Measurements from ENCODE around the gene COG2. TPM values are rescaled to one million over a fixed set of nuclear protein-coding genes. Genes with fewer than 3 reads are reported as not detected.
"Not testable (repeated sequence)": the region's sequence is repeated elsewhere in the genome, so short reads cannot be mapped to it uniquely, and the experiment has no call there.

The COG2 gene
- total RNA-seq, 1 experiment from 2014 or later = 51.0 TPM

DNA sequence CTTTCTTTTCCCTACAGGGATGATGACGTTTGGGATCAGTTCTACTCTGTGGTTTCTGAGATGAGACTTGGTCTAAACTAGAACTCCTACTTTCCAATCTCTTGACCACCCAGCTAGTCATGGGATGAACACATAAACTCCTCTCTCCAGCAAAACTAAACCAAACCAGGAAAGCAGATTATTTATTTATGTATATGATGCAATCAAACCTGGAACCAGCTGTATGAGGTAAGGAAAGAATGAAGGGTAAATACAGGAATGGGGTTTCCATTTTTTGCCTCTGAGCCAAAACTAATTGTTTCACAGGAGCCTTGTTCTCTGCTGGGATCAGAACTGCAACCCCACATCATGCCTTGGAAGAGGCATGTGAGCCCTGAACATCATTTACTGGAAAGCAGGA lies 75.0 kb downstream of the COG2 start:
- H3K4me1 ChIP-seq (ENCODE audit: insufficient read depth, low read length) = peaks cover 11% of the 10 kb centered on the region
- H3K4me3 ChIP-seq (ENCODE audit: low read length) = no peak overlapping the region
- ChIA-PET CTCF (no interaction called here), POLR2A (ENCODE audit: unreplicated experiment) (interaction anchor here (0.7 kb wide), 1 partner anchor 12 kb away, joined by 4 read pairs; no protein-coding TSS in a partner anchor)
- intact Hi-C loops (cut with micrococcal nuclease) = no loop called here
- no peak overlapping the region for H3K9ac ChIP-seq (ENCODE audit: low read length)
- H3K79me2 ChIP-seq (ENCODE audit: low read length) = no peaks in the 10 kb centered on the region
- no peaks in the 10 kb centered on the region for H3K36me3 ChIP-seq (ENCODE audit: low read depth, low read length)
- H3K9me2 ChIP-seq (replicated peaks; ENCODE audit: low read length) = no peaks in the 10 kb centered on the region
- DNase-seq (no peak), ATAC-seq (no peak)
- no TSS peak for BruUV-seq (replicated peaks)
- no peaks in the 10 kb centered on the region for H4K20me1 ChIP-seq (ENCODE audit: low read length)
- 0 out of 2 replicates have a peak, but pooled peaks cover 3% of the 10 kb centered on the region for H3K9me3 ChIP-seq (ENCODE audit: low read length)
- H3K4me2 ChIP-seq (ENCODE audit: low read length) = no peak overlapping the region
- no peaks in the 10 kb centered on the region for H3F3A ChIP-seq (ENCODE audit: low read length, unreplicated experiment)
- no peak overlapping the region for H2AFZ ChIP-seq (ENCODE audit: low read length)
- TF ChIP-seq EZH2 (IDR thresholded peaks at IDR 0.05; ENCODE audit: low read length, unreplicated experiment) (no peak), EZH2phosphoT487 (IDR thresholded peaks at IDR 0.05; ENCODE audit: borderline replicate concordance, low read length) (no peak)
- no peak overlapping the region for H3K27ac ChIP-seq (ENCODE audit: low read length)
- no peaks in the 10 kb centered on the region for H3K27me3 ChIP-seq (ENCODE audit: low read length)

- H3K4me1 ChIP-seq (ENCODE audit: insufficient read depth, low read length); BruUV-seq (replicated peaks); H3K4me2 ChIP-seq (ENCODE audit: low read length); H3K9me3 ChIP-seq (ENCODE audit: low read length); intact Hi-C loops (cut with micrococcal nuclease); H3F3A ChIP-seq (ENCODE audit: low read length, unreplicated experiment); H3K4me3 ChIP-seq (ENCODE audit: low read length); H4K20me1 ChIP-seq (ENCODE audit: low read length); H3K9ac ChIP-seq (ENCODE audit: low read length); CTCF ChIA-PET; H3K36me3 ChIP-seq (ENCODE audit: low read depth, low read length); POLR2A ChIA-PET (ENCODE audit: unreplicated experiment); DNase-seq; H3K27ac ChIP-seq (ENCODE audit: low read length); H3K9me2 ChIP-seq (replicated peaks; ENCODE audit: low read length); H3K27me3 ChIP-seq (ENCODE audit: low read length); H2AFZ ChIP-seq (ENCODE audit: low read length); H3K79me2 ChIP-seq (ENCODE audit: low read length); ATAC-seq: not testable (repeated sequence)
These were observed 79.7 kb downstream of the COG2 start for GRCh38 chr1:230721849-230722522.

DNA sequence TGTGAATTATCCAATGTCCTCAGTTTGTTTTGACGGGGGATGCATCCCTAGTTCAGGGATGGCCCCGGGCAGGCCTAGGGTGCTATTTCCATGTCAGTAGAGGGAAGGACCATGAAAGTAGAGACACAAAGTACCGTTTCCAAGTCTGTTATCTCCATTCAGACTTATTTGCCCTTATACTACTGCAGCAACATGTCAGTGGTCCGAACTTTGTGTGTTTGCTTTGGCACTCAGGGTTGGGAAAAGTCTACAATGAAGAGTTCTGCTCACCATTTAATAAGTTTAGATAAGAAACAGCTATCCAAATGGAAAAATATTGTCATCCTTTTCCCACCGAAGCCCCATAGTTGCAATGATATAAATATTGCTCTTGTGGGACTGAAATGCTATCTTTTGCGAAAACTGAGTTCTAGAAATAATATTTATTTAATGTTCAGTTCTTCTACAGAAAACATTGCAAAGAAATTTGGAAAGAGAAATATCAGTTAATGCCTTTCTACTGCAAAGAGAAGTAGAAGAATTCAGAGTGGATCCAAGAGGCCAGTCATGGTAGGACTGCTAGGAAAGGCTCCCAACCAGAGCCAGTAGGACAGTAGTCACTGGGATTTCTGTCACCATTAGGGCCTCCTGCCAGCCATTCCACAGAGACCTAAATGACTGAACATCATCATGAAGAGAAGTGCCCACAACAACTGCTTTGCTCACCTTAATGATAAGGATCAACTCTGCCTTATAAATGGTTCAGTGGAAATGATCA lies 83.2 kb downstream of the COG2 start:
- H2AFZ ChIP-seq (ENCODE audit: low read length) = no peak overlapping the region
- ATAC-seq (no peak), DNase-seq (no peak)
- H3K9me2 ChIP-seq (replicated peaks; ENCODE audit: low read length) = no peaks in the 10 kb centered on the region
- no TSS peak for BruUV-seq (replicated peaks)
- no peak overlapping the region for H3K27ac ChIP-seq (ENCODE audit: low read length)
- intact Hi-C loops (cut with micrococcal nuclease) = no loop called here
- no peaks in the 10 kb centered on the region for H3K36me3 ChIP-seq (ENCODE audit: low read depth, low read length)
- H3K4me1 ChIP-seq (ENCODE audit: insufficient read depth, low read length) = no peaks in the 10 kb centered on the region
- no peak for TF ChIP-seq EZH2 (IDR thresholded peaks at IDR 0.05; ENCODE audit: low read length, unreplicated experiment)
- TF ChIP-seq CTCF (conservative IDR thresholded peaks at IDR 0.05; ENCODE audit: low read depth, low read length) = no peak
- no peak for TF ChIP-seq EZH2phosphoT487 (IDR thresholded peaks at IDR 0.05; ENCODE audit: borderline replicate concordance, low read length)
- no peaks in the 10 kb centered on the region for H4K20me1 ChIP-seq (ENCODE audit: low read length)
- H3F3A ChIP-seq (ENCODE audit: low read length, unreplicated experiment) = no peaks in the 10 kb centered on the region
- POLR2A ChIA-PET (ENCODE audit: unreplicated experiment) = no interaction called here
- no peaks in the 10 kb centered on the region for H3K79me2 ChIP-seq (ENCODE audit: low read length)
- H3K27me3 ChIP-seq (ENCODE audit: low read length) = no peaks in the 10 kb centered on the region
- H3K4me3 ChIP-seq (ENCODE audit: low read length) = no peak overlapping the region
- H3K4me2 ChIP-seq (ENCODE audit: low read length) = no peak overlapping the region
- CTCF ChIA-PET = no interaction called here
- H3K9ac ChIP-seq (ENCODE audit: low read length) = no peak overlapping the region
- H3K9me3 ChIP-seq (ENCODE audit: low read length) = 0 out of 2 replicates have a peak, but pooled peaks cover 3% of the 10 kb centered on the region
